GM21825 (cell line): Measurements from ENCODE around the gene CNST.
"Not testable (repeated sequence)": the region's sequence is repeated elsewhere in the genome, so short reads cannot be mapped to it uniquely, and the experiment has no call there.

Experiments
- ATAC-seq: cut with Tn5 transposase; IDR thresholded peaks from one replicate; pipeline ENCODE4 v1.9.1; 2021; ENCODE audit warnings: mild to moderate bottlenecking, moderate library complexity; ENCODE audit not compliant: unreplicated experiment

The CNST gene

GRCh38 chr1:246659594-246660140 is 93.4 kb downstream of the CNST start:
- no peak for ATAC-seq

- ATAC-seq = no peak
Observed at GRCh38 chr1:246661451-246661850, 95.2 kb downstream of the CNST start.

DNA sequence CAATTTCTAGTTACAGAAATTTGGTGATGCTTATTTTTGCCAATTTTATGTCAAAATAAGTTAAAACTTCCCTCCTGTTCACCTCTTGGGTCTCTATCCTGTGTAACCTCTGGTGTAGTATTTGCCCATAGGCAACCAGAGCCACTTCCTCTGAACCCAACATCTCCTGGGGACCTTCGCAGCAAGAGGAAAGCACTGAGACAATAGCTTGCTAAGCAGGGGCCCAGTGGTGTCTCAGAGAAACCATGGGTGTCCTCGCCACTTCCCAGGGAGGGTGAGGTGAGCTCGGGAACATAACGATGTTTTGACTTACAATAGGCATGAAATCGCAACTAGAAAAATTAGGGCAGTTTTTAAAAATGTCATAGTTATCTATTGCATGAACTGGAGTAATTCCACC is 101.5 kb downstream of the CNST start:
- no peak for ATAC-seq

GRCh38 chr1:246669659-246670058 is 103.4 kb downstream of the CNST start:
- ATAC-seq = no peak

DNA sequence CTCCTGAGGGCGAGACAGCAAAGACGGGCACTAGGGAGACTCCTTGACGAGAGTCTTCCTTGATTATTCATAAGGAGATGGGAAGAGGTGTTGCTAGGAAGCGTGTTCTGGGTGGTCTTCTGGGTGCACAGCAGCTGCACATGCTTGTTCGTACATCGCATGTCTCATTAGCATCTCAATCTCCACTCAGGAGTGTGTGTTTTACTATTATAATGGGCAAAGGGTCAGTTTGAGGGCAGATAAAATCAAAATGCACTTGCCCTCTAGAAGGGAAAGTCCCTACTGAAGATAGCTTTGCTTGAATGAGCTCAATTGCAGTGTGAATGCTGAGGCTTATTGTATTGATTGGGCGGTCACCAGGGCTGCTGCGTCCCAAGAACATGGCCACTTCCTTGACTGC is 107.8 kb downstream of the CNST start:
- ATAC-seq = no peak

GRCh38 chr1:246677842-246678241 is 111.6 kb downstream of the CNST start:
- no peak for ATAC-seq

DNA sequence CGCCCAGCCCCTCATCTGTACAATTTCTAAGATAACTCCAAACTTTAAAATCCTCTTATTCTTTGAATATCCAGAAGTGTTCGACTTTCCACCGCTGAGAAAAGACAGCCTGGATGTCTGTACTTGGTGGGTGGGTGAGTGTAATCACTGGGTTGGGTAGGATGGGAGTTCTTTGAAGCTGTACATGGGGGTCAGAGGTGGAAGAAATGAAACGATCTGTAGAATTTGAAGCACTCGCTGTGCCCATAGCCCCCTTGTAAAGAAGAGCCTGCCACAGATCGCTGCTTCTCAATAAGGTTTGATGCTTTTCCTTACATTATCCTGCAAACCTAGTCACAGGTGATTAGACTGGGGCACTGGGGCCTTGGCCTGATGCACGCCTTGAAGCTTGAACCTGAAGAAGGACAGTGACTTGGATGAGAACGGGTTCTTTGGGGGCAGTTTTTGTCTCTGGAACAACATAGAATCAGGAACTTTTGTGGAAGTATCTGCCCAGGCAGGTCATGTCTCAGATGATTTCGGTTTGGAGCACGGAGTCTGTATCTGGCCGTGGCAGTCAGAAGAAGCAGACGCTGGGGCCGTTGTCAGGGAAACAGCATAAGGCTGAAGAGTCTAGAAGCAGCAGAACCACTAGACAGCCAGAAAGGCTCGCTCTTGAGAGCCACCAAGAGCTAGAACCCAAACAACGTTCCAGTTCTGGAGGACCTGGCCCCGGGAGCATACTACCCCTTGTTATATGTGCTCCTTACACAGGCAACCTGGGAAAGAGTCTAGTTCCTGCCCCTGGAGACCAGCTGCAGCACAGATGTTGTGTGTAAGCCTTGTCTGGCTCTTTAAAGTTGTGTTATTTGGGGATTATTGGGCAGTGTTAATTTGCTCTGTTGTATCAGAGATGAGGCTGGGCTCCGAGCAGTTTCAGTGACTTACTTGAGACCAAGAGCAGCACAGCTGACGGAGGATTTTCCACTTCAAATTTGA is 112.8 kb downstream of the CNST start:
- no peak for ATAC-seq

DNA sequence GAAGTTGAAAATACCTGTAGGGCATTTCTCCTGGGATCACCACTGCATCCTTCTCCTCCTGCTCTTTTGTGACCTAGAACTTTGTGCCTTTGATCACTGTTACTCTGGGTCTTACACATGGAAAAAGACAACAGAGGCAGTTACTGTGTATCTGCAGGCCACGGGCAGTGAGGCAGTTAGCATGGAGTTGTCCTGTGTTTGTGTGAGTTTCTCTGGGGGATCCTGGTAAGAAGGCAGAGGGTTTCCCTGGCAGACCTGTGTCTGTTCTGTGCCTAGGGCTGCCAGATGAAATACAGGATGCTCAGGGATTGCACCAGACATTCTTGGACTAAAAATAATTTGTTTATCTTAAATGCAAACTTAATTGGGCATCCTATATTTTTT is 113.5 kb downstream of the CNST start:
- no peak for ATAC-seq

DNA sequence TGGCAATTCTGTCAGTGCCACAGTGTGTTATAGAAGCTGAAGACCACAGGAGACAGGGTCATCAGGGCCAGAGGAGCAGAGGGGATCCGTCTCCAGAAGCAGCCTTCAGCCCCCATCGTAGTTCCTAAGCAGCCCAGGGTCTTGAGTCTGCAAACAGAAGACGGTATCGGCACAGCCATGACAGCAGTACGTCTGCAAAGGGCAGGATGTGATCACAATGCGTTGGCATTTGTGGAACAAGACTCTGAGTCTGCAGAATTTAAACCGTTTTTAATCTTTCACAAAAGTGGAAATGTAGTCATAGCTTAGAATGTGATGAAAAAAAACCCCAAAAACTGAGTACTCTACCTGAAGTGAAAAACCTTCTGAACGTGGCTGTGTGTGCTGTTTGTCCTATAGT is 113.9 kb downstream of the CNST start:
- ATAC-seq = no peak

- ATAC-seq = no peak
Observed at GRCh38 chr1:246680696-246681130, 114.5 kb downstream of the CNST start.

DNA sequence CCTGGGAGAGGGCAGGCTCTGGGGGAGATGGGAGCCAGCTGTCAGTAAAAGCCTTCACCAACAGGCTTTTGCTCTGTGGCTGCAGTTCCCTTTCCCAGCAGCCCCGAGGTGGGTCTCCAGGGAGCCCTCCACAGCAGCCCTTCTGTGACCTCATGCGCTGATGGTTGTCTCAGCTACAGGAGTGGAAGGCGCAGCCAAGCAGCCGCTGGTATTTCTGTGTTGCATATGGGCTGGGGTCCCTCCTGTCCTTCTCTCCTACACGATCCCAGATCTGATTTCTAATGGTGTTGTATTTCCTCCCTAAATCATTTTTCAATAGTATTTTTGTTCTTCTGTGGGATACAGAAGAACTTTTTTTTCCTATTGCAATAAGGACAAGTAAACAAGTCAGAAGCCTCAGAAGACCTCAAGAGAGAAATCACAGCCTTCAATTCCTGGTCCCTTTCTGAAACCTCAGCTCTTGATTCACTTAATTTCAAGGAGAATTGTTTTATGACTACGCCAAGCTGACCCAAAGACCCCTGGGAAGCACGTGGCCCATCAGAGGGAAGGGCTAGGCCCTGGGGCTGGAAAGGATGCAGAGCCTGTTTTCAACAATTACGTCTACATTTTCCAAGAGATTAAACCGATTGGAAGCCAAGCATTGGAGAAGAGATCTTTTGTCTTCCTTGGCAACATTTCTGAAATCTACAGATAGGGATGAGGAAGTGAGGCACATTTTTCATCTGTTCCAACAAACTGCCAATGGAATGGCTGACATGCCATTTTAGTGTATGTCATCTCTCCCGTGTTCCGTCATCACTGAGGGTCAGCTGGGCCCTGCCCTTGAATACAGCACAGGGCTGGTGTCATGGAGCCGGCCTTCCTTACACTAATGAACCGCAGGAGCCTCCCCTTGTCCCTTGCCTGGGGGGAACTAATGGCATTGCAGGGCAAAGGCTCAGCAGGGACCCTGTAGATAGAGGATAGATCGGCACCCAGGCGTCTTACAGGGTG is 115.9 kb downstream of the CNST start:
- ATAC-seq = no peak

DNA sequence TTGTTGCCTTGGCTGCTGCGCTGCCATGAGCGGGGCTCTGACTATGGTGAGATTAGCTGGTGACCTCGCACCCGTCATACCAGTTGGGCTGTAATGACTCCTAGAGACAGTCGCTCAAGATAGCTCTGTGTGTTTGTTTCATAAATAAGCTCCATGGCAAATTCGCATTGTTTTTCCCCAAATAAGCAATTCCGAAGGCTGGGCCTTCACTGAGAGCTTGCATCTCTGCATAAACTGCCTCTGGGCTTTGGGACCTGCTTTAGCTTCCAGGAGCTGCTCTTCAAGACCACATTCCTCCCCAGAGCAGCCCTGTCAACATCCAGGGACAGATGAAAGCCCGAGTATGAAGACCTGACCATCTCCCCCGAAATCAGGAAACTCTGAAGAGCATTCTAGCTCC is 117.3 kb downstream of the CNST start:
- ATAC-seq = no peak

DNA sequence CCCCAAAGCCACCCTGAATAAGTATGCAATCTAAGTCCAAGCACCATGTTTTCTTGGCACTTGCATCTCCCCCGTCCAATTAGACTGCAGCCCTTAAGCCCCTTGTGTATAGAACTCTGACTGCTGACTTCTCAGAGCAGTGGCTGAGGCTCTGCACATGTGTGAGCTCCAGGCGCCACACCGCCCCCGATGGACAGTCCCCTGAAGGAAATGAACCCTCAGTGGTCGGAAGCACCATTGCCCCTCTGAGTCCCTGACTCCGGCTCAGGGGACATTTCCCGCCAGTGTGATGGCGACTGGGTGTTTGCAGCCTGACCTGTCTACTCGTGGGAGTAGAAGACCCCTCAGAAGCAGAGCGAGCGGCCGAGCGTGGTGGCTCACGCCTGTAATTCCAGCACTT is 120.7 kb downstream of the CNST start:
- ATAC-seq = no peak

DNA sequence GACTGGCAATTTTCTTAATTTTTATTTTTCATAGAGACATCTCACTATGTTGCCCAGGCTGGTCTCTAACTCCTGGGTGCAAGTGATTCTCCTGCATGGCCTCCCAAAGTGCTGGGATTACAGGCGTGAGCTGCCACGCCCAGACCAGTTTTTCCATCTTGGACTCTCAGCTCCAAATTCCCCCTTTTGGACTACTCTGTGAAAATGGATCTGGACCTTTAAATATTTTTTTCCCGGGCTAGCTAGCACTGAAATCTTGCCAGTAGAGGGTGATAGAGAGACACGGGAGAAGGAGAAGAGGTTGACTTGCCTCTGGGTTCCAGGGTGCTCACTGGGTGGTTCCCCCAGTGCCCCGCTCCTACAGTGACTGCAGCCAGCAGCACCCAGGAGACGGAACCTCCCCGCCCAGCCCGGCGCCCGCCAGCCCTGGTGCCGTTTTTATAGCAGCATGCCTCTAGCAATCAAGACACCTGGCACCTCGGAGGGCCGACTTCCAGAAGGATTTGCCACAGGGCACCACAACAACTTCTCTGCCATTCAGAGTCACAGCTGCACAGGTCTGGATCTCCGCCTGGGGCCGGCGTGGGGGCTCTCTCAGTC is 123.3 kb downstream of the CNST start:
- ATAC-seq = peak; percentile 95

GRCh38 chr1:246690100-246690499 is 123.8 kb downstream of the CNST start:
- ATAC-seq = no peak

DNA sequence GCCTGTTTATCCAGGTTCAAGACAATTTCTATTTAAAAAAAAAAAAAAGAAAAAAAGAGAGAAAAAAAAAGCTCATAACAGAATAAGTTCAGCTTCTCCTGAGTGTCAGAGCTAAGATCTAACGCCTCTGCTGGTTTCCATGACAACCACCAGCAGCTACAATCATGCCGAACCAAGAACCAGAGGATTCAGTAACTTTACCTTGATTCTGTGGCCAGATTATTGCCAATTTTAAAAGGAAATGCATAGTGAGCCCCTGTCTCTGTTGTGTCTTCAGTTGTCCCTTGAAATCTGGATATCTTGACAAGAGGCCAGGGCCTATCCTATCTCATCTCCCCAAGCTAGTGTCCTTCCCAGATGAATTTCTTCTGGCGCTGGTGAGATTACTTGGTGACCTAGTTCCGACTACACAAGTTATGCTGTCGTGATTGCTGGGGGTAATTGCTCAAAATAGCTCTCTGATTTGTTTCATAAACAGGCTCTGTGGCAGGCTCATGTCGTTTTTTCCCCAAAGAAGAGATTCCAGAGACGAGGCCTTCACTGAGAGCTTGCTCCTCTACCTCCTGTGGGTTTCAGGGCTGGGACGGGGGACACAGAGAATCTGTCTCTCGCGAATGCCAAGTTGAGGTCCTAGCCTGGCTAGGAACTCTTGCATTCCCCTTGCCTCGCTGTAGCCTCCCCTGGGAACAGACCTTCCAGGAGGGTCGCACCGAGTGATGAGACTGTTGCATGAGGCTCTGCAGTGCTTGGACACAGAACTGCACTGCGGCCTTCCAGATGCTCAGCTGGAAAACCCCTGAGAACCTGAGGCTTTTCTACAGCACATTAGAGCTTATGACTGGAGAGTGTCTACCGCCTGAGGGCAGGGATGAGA is 125.6 kb downstream of the CNST start:
- no peak for ATAC-seq

- not testable (repeated sequence) for ATAC-seq
Observed at GRCh38 chr1:246694213-246694895, 128.1 kb downstream of the CNST start.

- no peak for ATAC-seq
Observed at GRCh38 chr1:246695136-246695535, 128.9 kb downstream of the CNST start.

- no peak for ATAC-seq
Observed at GRCh38 chr1:246695666-246696065, 129.4 kb downstream of the CNST start.
